Measurements from ENCODE around the gene IQSEC1.

Gene IQSEC1

DNA sequence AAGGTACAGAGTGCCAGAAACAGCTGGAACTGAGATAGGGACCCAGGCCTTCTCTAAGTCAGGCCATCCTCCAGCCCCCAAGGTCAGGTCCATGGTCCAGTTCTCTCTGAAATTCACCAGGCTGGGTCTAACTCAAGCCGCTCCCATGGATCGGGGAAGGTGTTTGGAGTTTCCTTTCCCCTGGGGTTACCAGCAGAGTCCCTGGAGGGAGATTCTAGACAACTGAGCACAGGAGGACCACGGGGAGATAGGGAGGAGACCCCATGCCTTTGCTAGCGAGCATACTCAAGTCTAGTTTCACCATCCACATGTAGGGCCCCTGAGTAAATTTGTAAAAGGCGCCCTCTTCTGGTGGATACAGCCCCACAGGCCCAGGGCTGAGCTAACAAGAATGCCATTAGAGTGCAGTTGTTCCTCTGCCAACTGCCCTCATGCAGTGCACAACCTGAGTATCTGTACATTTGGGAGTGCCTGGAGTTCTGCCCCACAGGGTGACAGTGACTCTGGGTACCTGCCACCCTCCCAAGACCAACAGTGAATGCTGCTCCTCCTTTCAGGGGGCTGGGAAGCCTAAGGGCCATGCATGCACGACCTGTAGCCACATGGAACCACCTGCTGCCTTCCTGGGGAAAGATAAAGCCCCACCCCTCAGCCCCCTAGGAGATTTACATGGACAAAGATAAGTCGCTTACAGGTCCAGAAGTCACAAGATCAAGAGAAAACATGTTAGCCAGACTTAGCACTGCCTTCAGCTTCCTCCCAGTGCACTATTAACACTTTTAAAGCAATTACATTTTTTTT, 89.0 kb downstream of the IQSEC1 start:
- H3K4me3 ChIP-seq (ENCODE audit: low read depth, low read length), result no peak overlapping the region
- TF ChIP-seq, protein P1, sequence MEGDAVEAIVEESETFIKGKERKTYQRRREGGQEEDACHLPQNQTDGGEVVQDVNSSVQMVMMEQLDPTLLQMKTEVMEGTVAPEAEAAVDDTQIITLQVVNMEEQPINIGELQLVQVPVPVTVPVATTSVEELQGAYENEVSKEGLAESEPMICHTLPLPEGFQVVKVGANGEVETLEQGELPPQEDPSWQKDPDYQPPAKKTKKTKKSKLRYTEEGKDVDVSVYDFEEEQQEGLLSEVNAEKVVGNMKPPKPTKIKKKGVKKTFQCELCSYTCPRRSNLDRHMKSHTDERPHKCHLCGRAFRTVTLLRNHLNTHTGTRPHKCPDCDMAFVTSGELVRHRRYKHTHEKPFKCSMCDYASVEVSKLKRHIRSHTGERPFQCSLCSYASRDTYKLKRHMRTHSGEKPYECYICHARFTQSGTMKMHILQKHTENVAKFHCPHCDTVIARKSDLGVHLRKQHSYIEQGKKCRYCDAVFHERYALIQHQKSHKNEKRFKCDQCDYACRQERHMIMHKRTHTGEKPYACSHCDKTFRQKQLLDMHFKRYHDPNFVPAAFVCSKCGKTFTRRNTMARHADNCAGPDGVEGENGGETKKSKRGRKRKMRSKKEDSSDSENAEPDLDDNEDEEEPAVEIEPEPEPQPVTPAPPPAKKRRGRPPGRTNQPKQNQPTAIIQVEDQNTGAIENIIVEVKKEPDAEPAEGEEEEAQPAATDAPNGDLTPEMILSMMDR (conservative IDR thresholded peaks at IDR 0.05; ENCODE audit: low read depth, low read length), result peak; percentile 96
- peak; percentile 86 for DNase-seq (ENCODE audit: low read depth)

DNA sequence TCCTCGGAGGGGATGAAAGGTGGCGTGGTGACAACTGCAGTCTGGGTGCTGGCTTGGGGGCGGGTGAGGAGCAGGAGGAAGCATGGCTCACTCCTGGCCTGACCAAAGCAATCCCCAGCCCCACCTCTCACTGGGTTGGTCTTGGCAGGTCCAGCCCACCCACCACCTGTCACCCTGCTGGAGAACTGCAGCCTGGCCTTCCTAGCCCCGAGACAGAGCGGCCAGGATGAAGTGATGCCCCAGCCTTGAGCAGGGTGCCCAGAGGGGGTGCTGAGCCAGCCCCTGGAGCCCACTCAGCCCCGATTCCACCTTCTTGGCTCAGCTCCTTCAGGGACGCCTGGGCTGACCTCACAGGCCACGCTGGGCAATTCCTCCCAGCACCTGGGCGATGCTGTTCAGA, 89.9 kb downstream of the IQSEC1 start:
- TF ChIP-seq, protein P1 (conservative IDR thresholded peaks at IDR 0.05; ENCODE audit: low read depth, low read length), result no peak
- no peak overlapping the region for H3K4me3 ChIP-seq (ENCODE audit: low read depth, low read length)
- DNase-seq (ENCODE audit: low read depth), result no peak

DNA sequence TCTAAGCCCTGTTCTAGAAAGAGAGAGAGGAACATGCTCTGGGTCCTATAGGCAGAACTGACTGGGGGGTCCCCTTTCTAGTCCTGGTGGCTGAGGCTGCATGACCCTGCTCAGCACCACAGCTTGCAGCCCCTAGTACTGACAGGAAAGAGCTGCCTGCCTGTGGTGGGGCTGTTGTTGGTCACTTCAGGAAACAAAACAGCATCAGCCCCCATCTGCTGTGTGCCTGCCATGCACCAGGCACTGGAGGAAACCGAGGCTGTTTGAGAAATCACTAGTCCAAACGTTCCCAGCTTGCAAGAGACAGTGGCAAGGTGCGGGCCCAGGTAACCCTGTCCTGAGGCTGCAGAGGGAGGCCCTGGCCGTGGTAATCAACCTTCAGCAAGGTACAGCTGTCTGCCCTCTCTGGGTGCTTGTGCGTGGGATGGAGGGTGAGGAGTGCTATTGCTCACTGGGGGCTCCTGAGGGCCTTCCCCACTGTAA, 90.6 kb downstream of the IQSEC1 start:
- TF ChIP-seq, protein P1 (conservative IDR thresholded peaks at IDR 0.05; ENCODE audit: low read depth, low read length), result no peak
- no peak overlapping the region for H3K4me3 ChIP-seq (ENCODE audit: low read depth, low read length)
- DNase-seq (ENCODE audit: low read depth), result no peak

DNA sequence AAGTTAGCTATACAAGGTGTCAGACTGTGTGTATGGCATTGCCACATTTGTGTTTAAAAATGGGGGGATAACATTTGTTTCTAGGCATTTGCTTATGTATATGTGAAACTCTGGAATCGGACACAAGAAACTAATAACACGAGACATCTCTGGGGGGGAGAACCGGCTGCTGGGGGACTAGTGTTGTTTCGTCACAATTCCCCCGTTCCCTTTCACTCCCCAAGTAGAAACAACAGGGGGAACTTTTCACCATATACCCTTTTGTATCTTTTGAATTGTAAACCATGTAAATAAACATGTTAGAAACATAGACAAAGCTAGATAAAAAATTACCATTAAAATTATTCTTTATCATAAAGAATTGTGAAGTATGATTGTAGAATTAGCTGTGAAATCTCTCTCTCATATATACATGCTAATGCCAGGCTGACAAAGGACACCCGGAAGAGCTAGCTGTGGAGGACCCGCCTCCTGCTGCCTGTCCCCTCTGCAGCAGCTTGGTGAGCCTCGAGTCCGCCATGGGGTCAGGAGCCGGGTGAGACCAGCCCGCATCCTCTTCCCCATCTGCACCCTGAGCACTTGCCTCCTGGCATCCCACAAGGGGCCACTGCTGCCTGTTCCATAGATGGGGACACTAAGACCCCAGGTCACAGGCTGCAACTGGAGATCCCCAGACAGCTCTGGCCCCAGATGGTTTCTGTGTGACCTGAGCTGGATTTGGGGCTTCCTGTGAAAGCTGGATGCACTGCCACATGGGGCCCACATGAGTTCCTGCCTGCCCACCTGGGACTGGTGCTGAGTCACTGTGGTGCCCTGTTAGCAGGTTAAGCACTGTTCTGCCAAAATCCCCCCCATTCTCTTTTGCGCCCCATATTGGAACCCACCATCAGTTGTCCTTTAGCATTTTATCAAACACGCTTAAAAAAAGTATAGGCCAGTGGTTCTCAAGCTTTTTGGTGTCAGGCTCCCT, 91.6 kb downstream of the IQSEC1 start:
- no peak overlapping the region for H3K4me3 ChIP-seq (ENCODE audit: low read depth, low read length)
- TF ChIP-seq, protein P1 (conservative IDR thresholded peaks at IDR 0.05; ENCODE audit: low read depth, low read length), result no peak
- DNase-seq (ENCODE audit: low read depth), result no peak

DNA sequence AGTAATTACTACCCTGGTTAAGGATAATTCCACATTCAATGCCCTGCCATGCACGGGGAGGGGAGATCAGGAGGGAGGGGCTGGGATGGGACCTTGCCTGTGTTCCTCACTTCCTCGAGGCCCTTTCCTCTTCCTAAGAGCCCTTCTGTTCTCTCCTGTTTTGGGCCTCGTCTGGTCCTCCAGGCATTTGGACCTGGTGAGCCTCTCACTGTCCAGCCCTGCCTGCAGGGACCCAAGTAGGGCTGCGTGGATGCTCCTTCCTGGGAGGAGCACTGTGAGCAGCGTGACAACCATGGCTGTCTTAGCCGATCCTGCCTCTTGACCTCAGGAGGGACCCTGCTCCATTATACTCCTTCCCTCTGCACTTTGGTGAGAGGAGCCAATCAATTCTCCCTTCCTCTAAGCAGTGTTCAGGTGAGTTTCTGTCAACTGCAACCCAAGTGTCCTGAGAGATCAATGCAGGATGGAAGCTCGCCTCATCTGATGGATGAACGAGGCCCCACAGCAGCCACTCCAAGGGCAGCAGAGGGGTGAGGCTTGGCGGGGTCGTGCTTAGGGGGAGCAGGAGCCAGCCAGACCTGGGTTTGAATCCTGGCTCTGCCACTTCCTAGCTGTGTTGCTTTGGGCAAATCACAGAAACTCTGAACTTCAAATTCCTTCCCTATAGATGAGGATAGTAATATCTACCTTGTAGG, 92.5 kb downstream of the IQSEC1 start:
- no peak overlapping the region for H3K4me3 ChIP-seq (ENCODE audit: low read depth, low read length)
- TF ChIP-seq, protein P1 (conservative IDR thresholded peaks at IDR 0.05; ENCODE audit: low read depth, low read length), result no peak
- DNase-seq (ENCODE audit: low read depth), result no peak

DNA sequence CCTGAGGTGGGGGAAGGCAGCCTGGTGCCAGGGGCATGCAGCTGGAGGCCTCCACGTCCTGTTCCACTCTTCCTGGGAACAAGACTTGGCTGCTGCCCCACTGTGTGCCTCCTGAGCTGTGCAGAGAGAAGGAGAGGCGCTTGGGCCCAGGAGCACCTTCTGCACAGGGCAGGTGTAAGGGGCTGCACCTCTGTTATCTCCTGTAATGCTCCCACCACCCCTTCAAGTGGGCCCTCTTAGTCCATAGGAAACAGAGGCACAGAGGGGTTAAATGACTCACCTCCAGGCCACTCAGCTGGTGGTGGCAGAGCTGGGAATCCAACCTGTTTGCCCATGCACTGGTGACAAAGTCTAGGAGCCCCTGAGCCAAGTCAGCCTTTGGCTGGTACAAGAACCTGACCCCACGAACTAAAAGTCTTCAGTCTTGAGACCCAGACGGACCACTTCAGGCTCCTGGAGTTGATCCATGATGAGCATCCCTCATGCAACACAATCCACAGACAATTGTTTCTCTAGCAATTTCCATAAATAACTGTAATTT, 93.2 kb downstream of the IQSEC1 start:
- no peak for DNase-seq (ENCODE audit: low read depth)
- TF ChIP-seq, protein P1 (conservative IDR thresholded peaks at IDR 0.05; ENCODE audit: low read depth, low read length), result no peak
- no peak overlapping the region for H3K4me3 ChIP-seq (ENCODE audit: low read depth, low read length)
